Heart right ventricle (tissue), 16 donors: ENCODE measurements around the gene PSMA3. TPM values are rescaled to one million over a fixed set of nuclear protein-coding genes. Genes with fewer than 3 reads are reported as not detected.

Experiments
- ATAC-seq, 8 donors: fragments of 200-7000 bp; cut with Tn5 transposase; one replicate each; pipeline ENCODE4 v1.9.1; 2020; ENCODE audit warnings: mild to moderate bottlenecking in 8 of 8, moderate library complexity in 8 of 8, moderate number of reproducible peaks in 1 of 8
- DNase-seq, 2 donors: peaks; one replicate each; pipeline ENCODE4 v3.0.0-alpha.2; 2020
- H3K27ac ChIP-seq, 10 donors: fragments of 200-600 bp; sonication (generic) in 2 of 10; one replicate each; pipeline versions ENCODE4 v1.5.0 to v1.8.0; 2020 to 2022; ENCODE audit warnings: mild to moderate bottlenecking in 3 of 10
- H3K27me3 ChIP-seq, 7 donors: fragments of 200-600 bp; one replicate each; pipeline ENCODE4 v1.8.0; 2021 to 2022; ENCODE audit warnings: mild to moderate bottlenecking in 2 of 7
- H3K36me3 ChIP-seq, 9 donors: fragments of 200-600 bp; sonication (generic) in 1 of 9; one replicate each; pipeline versions ENCODE4 v1.5.0 to v1.8.0; 2020 to 2022; ENCODE audit warnings: mild to moderate bottlenecking in 2 of 9
- H3K4me1 ChIP-seq, 9 donors: fragments of 200-600 bp; sonication (generic) in 1 of 9; one replicate each; pipeline versions ENCODE4 v1.5.0 to v1.8.0; 2020 to 2022; ENCODE audit warnings: mild to moderate bottlenecking in 4 of 9
- H3K4me3 ChIP-seq, 10 donors: fragments of 200-600 bp; sonication (generic) in 2 of 10; one replicate each; pipeline versions ENCODE4 v1.5.0 to v1.8.0; 2020 to 2022; ENCODE audit warnings: mild to moderate bottlenecking in 7 of 10, moderate library complexity in 2 of 10
- H3K9me3 ChIP-seq, 11 donors: fragments of 200-600 bp in 10 of 11; sonication (generic) in 2 of 11; one replicate each; pipeline versions ENCODE4 v1.5.0 to v1.8.0; 2013 to 2022; ENCODE audit warnings: mild to moderate bottlenecking in 2 of 11, control low read depth in 1 of 11, moderate library complexity in 1 of 11
- WGBS, 2 donors: extraction: QIAGEN DNeasy Blood & Tissue Kit; methylation state at CpG; one replicate each; pipeline ENCODE4 v1.1.7; 2013; ENCODE audit warnings: inconsistent platforms in 1 of 2; 5-methylcytosine and 5-hydroxymethylcytosine counted together
- intact Hi-C, 10 donors: fragments of 100-400 bp; cut with DNase I; formaldehyde crosslinking; loops; one replicate each; pipeline versions ENCODE4 v1.11.1 to v1.14.2; 2022
- polyA plus RNA-seq, 2 donors: library from polyadenylated mRNA; stranded (reverse); fragments of 200-250 nt; gene quantifications; one replicate each; pipeline ENCODE4 v1.2.3, GENCODE V29; 2013
- total RNA-seq, 10 donors: library from RNA; stranded (reverse); fragmentation: NEBNext Ultra II Directional in 3 of 10; extraction: Animal tissue kit (Norgen Biotek cat#: 25700) in 3 of 10; gene quantifications; one replicate each; pipeline versions ENCODE4 v1.2.1 to v1.2.4, GENCODE V29; 2021 to 2023
- TF ChIP-seq, protein P1 (sequence below), 9 donors: fragments of 200-600 bp; sonication (generic) in 2 of 9; IDR thresholded peaks; one replicate each; pipeline versions ENCODE4 v1.5.0 to v1.8.0; 2021 to 2022; ENCODE audit warnings: antibody characterized with exemption in 9 of 9, mild to moderate bottlenecking in 5 of 9, moderate library complexity in 1 of 9
- donor health status: Arrhythmogenic right ventricular cardiomyopathy.
- donor health status: ischemic (EF 13 %, LVEDD 7.1; RV severe dilation, severe dysfunction).
- donor health status: healthy with polysubstance abuse.
- donor health status: DM: no; HTN: yes; CAD: no.
- donor health status: DM: no; HTN: no; CAD: no.
- donor health status: ischemic (EF 25% LVEDD 6.9; RV normal size, moderate dysfunction).
- donor health status: ischemic (EF 25% LVEDD 5.7; RV mildly dilated, moderate dysfunction).
- donor health status: healthy.
- donor health status: DM: yes; HTN: yes; CAD: no.
- donor health status: Ischemic cardiomyopathy.
- donor health status: ischemic (EF 35%, LVEDD 5.7; RV mildly dilated, moderate dysfunction).
- donor health status: nonischemic (EF 11% LVEDD 7.7; RV severe dilation, severe dysfunction).
- donor health status: DM: yes; HTN: yes; CAD: no.
- donor health status: PGD.
- donor health status: ischemic (EF 29% LVEDD 5.4; RV normal size, mild dysfunction).
- donor health status: nonischemic (EF 23%, LVEDD 6.1; RV moderate dilation, normal function).

PSMA3 gene
- total and polyA plus RNA-seq, 12 donors = 122 to 235 (median 156) TPM

DNA sequence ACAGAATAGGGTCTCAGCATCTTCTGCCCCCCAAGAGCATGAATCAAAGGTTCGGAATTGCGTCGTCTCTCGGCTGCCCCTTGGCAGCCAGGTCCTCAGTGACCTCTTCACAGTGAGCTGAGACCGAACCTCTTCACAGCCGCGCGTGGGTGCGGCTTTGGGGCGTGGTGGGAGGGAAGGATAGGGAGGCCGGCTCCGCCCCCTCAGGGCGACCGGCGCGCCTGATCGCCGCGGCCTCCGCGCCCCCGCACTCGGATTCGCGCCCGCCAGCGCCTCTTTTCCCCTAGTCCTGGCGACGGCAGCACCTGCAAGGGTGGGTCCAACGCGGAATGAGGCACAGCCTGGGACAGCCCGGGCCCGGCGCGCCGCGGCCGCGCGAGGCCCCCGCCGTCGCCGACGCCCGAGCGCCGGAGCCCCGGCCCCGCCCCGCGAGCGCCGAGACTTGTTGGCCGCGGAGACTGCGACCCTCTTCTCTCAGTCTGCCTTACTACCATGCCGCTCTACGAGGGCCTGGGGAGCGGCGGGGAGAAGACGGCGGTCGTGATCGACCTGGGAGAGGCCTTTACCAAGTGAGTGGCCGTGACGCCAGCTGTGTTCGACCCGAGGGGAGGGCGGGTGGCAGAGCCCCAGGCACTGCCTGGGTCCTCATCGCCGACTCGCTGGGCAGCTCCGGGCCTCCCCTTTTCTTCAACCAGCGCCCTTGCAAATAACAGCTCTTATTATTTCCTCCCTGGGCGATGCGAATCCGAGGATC is 44.7 kb upstream of the PSMA3 start, which contains the start of gene ACTR10:
TSS of gene ACTR10 (plus strand) at position 424 of the 754 bp plus-strand sequence. CDS start at position 493, 69 bp downstream.
- peak; percentile 88 to 89 for DNase-seq
- intact Hi-C loops = loop anchor here in 3 of 10 donors (1.0 to 10.0 kb wide), 5 partner anchors 37 to 175 kb away; partner anchors contain the start of genes PSMA3 (in 2 of the 3) and ARID4A (in 1 of the 3)
- Histone ChIP-seq H3K27ac (peak within 1 kb of the TSS; percentile 90 to 99 (median 96)), H3K9me3 (no peaks in the 10 kb centered on the region), H3K27me3 (no peaks in the 10 kb centered on the region), H3K4me1 (peaks cover 0 to 26% (median 17%) of the 10 kb centered on the region in 9 donors), H3K36me3 (peaks cover 0 to 25% (median 4%) of the 10 kb centered on the region in 9 donors), H3K4me3 (peak within 1 kb of the TSS; percentile 66 to 98 (median 90))
- WGBS, 2 donors = 1% methylated on average over 72 to 78 of the region's 78 CpGs
- TF ChIP-seq, protein P1, sequence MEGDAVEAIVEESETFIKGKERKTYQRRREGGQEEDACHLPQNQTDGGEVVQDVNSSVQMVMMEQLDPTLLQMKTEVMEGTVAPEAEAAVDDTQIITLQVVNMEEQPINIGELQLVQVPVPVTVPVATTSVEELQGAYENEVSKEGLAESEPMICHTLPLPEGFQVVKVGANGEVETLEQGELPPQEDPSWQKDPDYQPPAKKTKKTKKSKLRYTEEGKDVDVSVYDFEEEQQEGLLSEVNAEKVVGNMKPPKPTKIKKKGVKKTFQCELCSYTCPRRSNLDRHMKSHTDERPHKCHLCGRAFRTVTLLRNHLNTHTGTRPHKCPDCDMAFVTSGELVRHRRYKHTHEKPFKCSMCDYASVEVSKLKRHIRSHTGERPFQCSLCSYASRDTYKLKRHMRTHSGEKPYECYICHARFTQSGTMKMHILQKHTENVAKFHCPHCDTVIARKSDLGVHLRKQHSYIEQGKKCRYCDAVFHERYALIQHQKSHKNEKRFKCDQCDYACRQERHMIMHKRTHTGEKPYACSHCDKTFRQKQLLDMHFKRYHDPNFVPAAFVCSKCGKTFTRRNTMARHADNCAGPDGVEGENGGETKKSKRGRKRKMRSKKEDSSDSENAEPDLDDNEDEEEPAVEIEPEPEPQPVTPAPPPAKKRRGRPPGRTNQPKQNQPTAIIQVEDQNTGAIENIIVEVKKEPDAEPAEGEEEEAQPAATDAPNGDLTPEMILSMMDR (IDR thresholded peaks at IDR 0.05) = no peak
- ATAC-seq = peak; percentile 97 to 99 (median 97)

DNA sequence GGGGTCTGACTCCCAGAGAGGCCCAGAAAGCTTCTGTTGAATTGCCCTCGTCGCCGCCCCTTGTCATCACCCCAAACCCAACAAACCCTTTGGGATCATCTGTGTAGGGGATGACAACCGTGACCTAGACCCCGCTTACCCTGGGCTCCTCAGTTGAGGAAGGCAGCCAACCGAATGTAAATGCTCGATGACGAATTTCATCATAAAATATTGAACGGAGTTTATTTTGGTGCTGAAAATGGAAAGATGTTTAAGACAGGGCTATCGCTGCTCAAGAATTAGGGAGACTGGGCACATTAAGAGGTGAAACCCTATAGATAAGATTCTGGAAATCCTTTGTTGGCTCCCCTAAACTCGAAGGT is 44.2 kb upstream of the PSMA3 start:
- no peaks in the 10 kb centered on the region for H3K27me3 ChIP-seq
- peak overlapping the region; percentile 90 to 99 (median 96) for H3K27ac ChIP-seq
- H3K9me3 ChIP-seq = no peaks in the 10 kb centered on the region
- H3K4me1 ChIP-seq = peaks cover 0 to 26% (median 17%) of the 10 kb centered on the region in 9 donors
- TF ChIP-seq, protein P1 (IDR thresholded peaks at IDR 0.05) = no peak
- ATAC-seq = peak in 5 of 8 donors; percentile 5 to 30 (median 26)
- H3K4me3 ChIP-seq = peak overlapping the region; percentile 66 to 98 (median 90)
- WGBS, 2 donors = 0% methylated on average over 11 of the region's 11 CpGs
- peaks cover 0 to 31% (median 4%) of the 10 kb centered on the region in 9 donors for H3K36me3 ChIP-seq
- no peak for DNase-seq
- intact Hi-C loops = loop anchor here in 3 of 10 donors (1.0 to 10.0 kb wide), 5 partner anchors 37 to 174 kb away; partner anchors contain the start of genes PSMA3 (in 2 of the 3) and ARID4A (in 1 of the 3)

DNA sequence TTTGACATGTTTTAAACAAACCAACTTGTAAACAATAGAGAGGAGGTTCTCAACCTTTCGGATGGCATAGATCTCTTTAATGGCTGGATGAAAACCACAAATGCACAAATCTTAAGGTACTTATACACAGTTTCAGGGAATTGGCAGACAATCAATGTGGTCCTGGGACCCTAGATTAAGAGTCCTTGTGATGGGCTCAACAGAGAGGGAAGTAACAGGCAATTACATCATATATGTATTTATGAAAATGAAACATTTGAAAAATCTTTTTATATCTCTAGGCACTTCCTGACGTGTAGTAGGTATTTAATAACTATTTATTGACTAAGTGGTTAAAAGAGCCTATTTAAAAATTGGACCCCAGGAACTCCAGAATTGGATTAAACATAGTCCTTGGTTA is 43.8 kb upstream of the PSMA3 start:
- intact Hi-C loops = loop anchor here in 3 of 10 donors (1.0 to 10.0 kb wide), 5 partner anchors 36 to 174 kb away; partner anchors contain the start of genes PSMA3 (in 2 of the 3) and ARID4A (in 1 of the 3)
- 2 to 3% methylated on average over 2 of the region's 2 CpGs for WGBS, 2 donors
- ATAC-seq = no peak

DNA sequence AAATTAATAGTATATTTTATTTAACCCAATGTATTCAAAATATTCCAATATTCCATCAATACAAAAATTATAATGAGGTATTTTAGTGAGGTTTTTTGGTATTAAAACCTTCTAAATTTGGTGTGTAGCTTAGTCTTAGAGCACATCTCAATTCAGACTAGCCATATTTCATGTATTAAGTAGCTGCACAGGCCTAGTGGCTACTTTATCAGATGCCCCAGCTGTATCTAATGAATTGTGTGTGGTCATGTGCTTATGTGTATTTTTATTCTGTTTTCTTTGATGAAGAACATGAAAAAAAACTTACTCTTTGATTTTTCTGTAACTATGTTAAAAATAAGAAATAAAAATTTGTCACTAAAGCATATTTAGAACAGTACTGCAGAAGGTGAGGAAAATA is 31.5 kb upstream of the PSMA3 start:
- TF ChIP-seq, protein P1 (IDR thresholded peaks at IDR 0.05) = no peak
- intact Hi-C loops = loop anchor here in 1 of 10 donors (5.0 kb wide), 1 partner anchor 144 kb away; no protein-coding TSS in a partner anchor
- no peaks in the 10 kb centered on the region for H3K9me3 ChIP-seq
- no peaks in the 10 kb centered on the region for H3K4me1 ChIP-seq
- H3K4me3 ChIP-seq = no peak overlapping the region
- peaks cover 0 to 100% (median 52%) of the 10 kb centered on the region in 9 donors for H3K36me3 ChIP-seq
- H3K27ac ChIP-seq = no peak overlapping the region
- ATAC-seq (no peak), DNase-seq (no peak)
- H3K27me3 ChIP-seq = no peaks in the 10 kb centered on the region

More for the DNA sequence above, 43.8 kb upstream of the PSMA3 start:
- Histone ChIP-seq H3K27ac (peak overlapping the region in 8 of 10 donors; percentile 90 to 99 (median 96)), H3K9me3 (no peaks in the 10 kb centered on the region), H3K4me3 (peak overlapping the region; percentile 66 to 98 (median 90)), H3K4me1 (peaks cover 0 to 26% (median 17%) of the 10 kb centered on the region in 9 donors), H3K27me3 (no peaks in the 10 kb centered on the region), H3K36me3 (peaks cover 0 to 35% (median 4%) of the 10 kb centered on the region in 9 donors)
- TF ChIP-seq, protein P1 (IDR thresholded peaks at IDR 0.05) = no peak
- no peak for DNase-seq
